RCC 7860 (cell line): Measurements from ENCODE around the gene LRRC8B.
"Not testable (repeated sequence)": the region's sequence is repeated elsewhere in the genome, so short reads cannot be mapped to it uniquely, and the experiment has no call there.

ENCODE experiments used
- DNase-seq: peaks from one replicate; pipeline ENCODE4 v3.0.0-alpha.2; 2015; ENCODE audit warnings: low spot score
- FAIRE-seq: peaks from 2 replicates; lab custom pipeline; 2012; peaks lifted over from hg19 to GRCh38; lab: Jason Lieb, UNC

LRRC8B gene

DNA sequence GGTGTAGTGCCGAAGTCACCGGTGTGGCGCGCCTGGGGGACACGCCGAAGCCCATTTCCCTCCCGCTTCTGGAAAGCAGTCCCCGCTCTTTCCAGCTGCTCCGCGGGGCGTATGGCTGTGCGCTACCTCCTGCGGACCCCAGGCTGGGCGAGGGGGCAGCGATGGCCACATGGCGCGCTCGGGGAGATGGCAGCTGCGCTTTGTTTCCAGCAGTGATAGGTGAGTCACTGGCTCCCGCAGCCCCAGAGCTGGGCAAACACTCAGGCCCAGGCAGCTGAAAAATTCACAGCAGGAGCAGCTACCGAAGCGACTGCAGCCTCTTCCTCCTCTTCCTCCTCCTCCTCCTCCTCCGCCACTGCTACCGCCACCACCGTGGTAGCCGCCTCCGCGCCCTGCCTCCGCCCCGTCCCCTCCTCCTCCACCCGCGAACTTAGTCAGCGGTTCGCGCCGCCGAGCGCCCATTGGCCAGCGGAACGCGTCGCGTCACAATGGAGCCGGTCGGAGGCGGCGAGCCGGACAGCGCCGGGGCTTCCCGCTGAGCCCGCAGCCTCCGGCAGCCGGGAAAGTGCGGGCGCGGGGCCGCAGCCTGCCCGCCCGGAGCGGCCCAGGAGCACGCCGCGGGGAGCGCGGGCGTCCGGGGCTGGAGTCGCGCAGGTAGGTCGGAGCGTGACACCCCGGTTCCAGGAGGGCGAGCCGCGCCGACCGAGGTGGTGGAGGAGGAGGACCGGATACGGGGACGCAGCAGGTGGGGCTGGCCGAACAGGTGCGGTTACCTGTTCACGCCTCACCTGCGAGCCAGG lies at the start of gene LRRC8B:
Gene LRRC8B, plus strand, starts transcription at position 461 of the 800 bp plus-strand sequence. CDS start 57,822 bp downstream, outside the sequence.
- FAIRE-seq (no peak), DNase-seq (peak; percentile 74)

DNA sequence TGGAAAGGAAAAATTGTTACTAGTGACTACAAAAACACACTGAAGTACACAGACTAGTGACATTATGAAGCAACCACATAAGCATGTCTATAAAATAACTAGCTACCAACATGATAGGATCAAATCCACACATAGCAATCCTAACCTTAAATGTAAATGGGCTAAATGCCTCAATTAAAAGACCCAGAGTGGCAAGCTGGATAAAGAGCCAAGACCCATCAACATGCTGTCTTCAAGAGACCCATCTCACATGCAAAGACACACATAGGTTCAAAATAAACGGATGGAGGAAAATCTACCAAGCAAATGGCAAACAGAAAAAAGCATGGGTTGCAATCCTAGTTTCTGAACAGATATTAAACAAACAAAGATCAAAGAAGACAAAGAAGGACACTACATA lies 49.4 kb upstream of the LRRC8B start:
- FAIRE-seq = no peak
- no peak for DNase-seq

DNA sequence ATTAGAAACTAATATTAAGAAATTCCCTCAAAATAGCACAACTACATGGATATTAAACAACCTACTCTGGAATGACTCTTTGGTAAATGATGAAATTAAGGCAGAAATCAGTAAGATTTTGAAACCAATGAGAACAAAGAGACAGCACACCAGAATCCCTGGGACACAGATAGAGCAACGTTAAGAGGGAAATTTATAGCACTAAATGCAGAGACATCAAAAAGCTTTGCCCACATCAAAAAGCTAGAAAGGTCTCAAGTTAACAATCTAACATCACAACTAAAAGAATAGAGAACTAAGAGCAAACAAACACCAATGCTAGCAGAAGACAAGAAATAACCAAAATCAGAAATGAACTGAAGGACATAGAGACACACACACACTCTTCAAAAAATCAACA lies 48.6 kb upstream of the LRRC8B start:
- DNase-seq = no peak
- no peak for FAIRE-seq

DNA sequence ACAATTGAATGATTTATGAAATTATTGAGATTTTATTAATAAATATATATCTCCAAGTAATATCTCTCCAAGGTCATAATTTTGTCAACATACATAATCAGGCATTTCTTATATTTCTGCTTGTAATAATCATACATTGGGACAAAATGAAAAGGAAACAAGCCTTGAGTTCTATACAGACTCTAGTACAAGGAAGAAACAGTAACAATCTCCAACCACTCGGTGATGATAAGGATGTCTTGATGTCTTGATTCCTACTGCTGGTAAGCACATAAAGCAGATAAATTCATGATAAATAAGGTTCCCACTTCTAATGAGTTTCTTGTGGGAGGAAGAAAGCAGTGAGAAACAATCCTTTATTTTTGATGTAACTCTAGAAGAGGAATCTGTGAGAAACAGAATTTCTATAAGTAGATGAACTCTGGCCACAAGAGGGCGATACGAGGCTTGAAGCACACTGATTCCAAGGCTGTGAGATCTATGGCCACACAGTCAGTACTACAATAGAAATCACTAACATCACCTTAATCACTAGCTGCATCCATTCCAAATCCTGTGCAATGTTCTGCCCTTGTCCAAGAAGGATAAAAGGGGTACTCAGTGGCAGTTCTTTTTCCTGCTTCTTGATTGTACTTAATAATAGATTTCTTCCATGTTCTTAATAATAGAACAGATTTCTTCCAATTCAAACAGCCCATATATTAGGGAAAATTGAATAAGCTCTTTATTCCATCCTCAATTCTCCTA lies 41.4 kb upstream of the LRRC8B start:
- DNase-seq (peak; percentile 47), FAIRE-seq (peak; percentile 60)

DNA sequence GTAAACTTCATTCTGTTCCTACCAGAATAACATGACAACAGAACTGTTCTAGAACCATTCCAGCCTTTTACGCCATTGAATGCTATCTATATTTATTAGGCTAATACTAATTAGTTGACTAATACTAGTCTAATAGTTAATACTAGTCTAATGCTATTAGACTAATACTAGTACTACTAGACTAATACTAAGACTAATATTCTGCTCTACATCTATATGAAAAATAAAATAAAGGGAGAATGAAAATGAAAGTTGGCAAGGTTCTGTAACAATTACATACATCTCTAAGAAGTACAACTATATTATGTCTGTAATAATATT lies 40.9 kb upstream of the LRRC8B start:
- no peak for FAIRE-seq
- no peak for DNase-seq

DNA sequence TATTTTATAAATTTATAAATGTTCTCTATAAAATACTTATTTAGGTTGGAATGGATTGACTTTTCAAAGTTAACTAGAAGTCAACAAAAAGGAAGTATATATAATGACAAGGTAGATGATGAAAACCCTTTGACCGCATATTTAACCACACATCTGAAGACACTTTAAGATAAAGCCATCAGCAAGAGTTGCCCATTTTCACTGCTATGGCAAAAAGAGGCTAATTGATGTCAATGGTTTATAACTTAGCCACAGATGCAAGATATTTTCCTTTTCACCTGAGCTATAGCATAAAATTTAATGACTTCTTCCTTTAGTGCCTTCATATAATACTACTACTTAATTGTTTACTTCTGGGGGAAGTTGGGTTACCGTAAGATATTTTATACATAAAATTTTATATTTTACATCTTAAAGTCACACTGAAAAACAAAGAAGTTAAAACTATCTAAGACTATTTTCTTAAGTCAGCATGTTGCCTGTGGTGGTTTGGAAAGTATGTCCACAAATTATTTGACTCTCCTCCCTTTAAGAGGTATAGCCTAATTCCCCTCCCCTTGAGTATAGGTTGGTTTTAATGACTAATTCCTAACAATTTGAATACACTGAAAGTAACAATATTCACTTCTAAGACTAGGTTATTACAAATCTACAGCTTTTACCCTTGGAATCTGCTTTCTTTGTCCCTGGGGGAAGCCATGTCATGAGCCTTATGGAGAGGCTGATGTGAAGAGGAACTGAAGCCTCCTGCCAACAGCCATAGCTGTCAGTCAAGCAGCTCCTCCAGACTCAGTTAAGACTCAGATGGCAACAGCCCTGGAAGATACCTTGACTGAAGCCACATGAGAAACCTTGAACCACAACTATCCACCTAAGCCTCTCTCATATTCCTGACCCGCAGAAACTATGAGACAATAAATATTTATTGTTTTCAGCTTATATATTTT lies 40.3 kb upstream of the LRRC8B start:
- FAIRE-seq = no peak
- DNase-seq = no peak

- FAIRE-seq = no peak
- DNase-seq = no peak
Measured at GRCh38 chr1:89487972-89488371, 36.7 kb upstream of the LRRC8B start.

- DNase-seq (no peak), FAIRE-seq (no peak)
Measured at GRCh38 chr1:89489047-89489729, 35.4 kb upstream of the LRRC8B start.

DNA sequence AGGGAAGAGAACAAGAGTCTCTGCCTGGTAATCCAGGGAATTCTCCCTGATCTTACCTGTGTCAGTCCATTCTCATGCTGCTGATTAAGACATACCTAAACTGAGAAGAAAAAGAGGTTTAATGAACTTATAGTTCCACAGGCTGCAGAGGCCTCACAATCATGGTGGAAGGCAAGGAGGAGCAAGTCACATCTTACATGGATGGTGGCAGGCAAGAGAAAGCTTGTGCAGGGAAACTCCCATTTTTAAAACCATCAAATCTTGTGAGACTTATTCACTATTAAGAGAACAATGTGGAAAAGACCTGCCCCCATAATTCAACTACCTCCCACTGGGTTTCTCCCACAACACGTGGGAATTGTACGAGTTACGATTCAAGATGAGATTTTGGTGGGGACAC lies 34.2 kb upstream of the LRRC8B start:
- FAIRE-seq (no peak), DNase-seq (no peak)

DNA sequence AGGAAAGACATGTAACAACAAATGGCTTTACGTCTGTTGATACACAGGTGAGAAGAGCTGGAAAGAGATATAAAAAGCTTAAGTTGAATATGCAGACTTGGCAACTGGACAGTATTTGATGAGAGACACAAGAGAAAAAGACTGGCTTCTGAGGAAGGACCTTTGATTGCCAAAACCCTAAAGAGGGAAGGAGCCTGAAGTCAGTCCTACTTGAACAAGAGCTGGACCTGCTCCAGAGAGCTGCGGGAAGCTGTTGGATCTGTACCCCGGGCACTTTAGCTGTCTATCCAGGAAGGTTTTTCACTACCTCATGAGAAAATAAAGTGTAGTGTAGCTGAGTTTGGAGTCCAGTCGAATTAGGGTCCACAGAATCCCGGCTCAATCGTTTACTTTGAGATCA lies 25.3 kb upstream of the LRRC8B start:
- DNase-seq = no peak
- no peak for FAIRE-seq

GRCh38 chr1:89502042-89502441 lies 22.6 kb upstream of the LRRC8B start:
- no peak for FAIRE-seq
- no peak for DNase-seq

- DNase-seq = no peak
- no peak for FAIRE-seq
Measured at GRCh38 chr1:89502895-89503294, 21.7 kb upstream of the LRRC8B start.

DNA sequence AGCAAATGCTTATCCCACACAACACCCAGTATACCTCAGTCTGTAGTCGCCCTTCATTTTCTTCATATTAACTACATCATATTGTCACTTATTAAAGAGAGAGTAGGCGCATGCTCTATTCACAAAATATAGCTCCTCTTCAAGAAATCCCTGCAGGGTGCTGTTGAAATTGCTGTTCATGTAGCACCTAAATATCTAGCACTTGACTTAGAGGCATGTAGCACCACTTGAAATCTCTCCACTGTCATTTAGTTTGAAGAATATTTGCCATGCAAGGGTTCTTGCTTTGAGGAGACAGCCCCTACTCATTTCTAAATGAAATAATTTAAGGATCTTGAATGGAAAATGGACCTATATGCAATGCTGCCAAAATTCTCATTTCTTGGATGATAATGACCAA lies 20.9 kb upstream of the LRRC8B start:
- FAIRE-seq (no peak), DNase-seq (no peak)

DNA sequence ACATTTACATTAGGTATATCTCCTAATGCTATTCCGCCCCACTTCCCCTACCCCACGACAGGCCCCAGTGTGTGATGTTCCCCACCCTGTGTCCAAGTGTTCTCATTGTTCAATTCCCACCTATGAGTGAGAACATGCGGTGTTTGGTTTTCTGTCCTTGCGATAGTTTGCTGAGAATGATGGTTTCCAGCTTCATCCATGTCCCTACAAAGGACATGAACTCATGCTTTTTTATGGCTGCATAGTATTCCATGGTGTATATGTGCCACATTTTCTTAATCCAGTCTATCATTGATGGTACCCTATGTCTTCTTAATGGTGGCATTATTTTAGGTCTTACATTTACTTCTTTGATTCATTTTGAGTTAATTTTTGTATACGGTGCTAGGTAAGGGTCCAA lies 14.6 kb upstream of the LRRC8B start:
- DNase-seq, FAIRE-seq: not testable (repeated sequence)

DNA sequence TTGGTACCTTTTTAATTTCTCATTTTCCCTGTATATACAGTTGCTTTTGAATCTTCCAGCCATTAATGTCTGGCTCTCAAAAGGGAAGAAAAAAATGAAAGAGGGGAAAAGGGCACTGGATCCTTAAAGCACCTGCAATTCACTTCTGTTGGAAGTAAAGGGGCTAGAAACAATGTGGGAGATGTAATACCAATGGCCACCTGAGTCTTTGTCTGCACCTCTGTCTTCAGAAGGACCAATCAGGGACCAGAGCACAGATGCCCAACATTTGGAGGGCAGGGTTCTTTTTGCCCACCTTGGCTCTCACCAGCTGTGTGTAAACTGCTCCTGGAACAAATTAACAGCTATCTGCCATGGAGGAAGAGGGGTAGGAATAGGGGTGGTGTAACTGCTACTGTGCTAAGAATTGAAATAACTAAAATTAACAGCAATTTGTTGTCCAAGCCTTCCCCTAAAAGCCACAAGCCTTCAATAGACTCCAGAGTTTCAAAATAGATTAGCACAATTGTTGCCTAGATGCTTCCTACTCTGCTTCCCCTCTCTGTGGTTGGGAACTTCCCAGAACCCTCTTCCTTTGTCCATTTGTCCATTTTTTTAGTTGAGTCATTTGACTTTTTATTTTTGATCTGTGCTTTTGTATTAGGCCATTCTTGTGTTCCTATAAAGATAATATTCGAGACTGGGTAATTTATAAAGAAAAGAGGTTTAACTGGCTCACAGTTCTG lies 11.5 kb upstream of the LRRC8B start:
- DNase-seq (no peak), FAIRE-seq (no peak)

- DNase-seq (peak; percentile 48), FAIRE-seq (peak; percentile 77)
Measured at GRCh38 chr1:89516055-89516454, 8.6 kb upstream of the LRRC8B start.

GRCh38 chr1:89518221-89518631 lies 6.4 kb upstream of the LRRC8B start:
- FAIRE-seq = no peak
- DNase-seq = no peak

DNA sequence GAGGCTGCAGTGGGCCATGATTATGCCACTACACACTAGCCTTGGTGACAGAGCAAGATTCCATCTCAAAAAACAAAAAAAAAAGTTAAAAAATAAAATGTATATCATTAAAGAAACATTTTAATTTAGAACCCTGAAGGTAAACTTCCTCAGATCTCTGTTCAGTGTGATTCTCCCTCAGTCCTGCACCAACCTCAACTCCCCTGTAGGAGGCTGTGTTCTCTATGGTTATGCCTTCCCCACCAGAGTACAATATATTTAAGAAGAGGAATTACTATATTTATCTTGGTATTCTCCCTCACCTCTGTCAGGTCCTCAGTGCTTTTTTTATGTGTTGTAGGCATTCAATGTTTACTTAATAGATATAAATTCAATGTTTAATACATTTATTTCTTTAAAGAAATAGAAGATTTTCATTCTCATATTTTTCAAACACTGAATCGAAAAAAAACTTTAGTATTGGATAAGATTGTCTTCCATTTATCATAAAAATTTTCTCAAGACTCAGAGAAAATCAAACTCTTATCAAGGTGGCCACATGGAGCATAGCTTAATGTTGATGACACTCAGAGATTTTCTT lies 4.8 kb upstream of the LRRC8B start:
- DNase-seq = no peak
- no peak for FAIRE-seq

- not testable (repeated sequence) for DNase-seq, FAIRE-seq
Measured at GRCh38 chr1:89521977-89522376, 2.7 kb upstream of the LRRC8B start.
